Measurements from ENCODE around the gene POLR2I. TPM values are rescaled to one million over a fixed set of nuclear protein-coding genes. Genes with fewer than 3 reads are reported as not detected.

POLR2I gene
- total and polyA plus RNA-seq, 3 donors from 2014 or later = 106 to 307 (median 116) TPM

- peaks cover 14% of the 10 kb centered on the region for H3K4me1 ChIP-seq
- H3K27me3 ChIP-seq = no peaks in the 10 kb centered on the region
- no peaks in the 10 kb centered on the region for H3K36me3 ChIP-seq (ENCODE audit: low read depth, missing control alignments)
- intact Hi-C loops (cut with DNase I; ENCODE audit: low total_unique reads) = no loop called here
- TF ChIP-seq POLR2A (IDR thresholded peaks at IDR 0.05) (no peak), CTCF (IDR thresholded peaks at IDR 0.05) (no peak)
- peak within 1 kb of the TSS; percentile 92 to 96 for H3K27ac ChIP-seq
- DNase-seq = peak; percentile 77
- peak within 1 kb of the TSS; percentile 61 to 72 for H3K4me3 ChIP-seq
- WGBS, 2 donors = 2 to 21% methylated on average over 14 to 27 of the region's 40 CpGs
- H3K9me3 ChIP-seq = no peaks in the 10 kb centered on the region
Measured at GRCh38 chr19:36152352-36153091, 37.8 kb upstream of the POLR2I start, which contains the start of gene COX7A1. TSS of gene COX7A1 (minus strand) at chr19:36152447. CDS start at chr19:36152407, 40 bp downstream.

- Histone ChIP-seq H3K4me1 (peaks cover 14% of the 10 kb centered on the region), H3K27me3 (no peaks in the 10 kb centered on the region), H3K4me3 (peak overlapping the region; percentile 61 to 72), H3K36me3 (ENCODE audit: low read depth, missing control alignments) (no peaks in the 10 kb centered on the region), H3K27ac (peak overlapping the region; percentile 92 to 96), H3K9me3 (no peaks in the 10 kb centered on the region)
- intact Hi-C loops (cut with DNase I; ENCODE audit: low total_unique reads) = no loop called here
- no peak for TF ChIP-seq POLR2A (IDR thresholded peaks at IDR 0.05)
- TF ChIP-seq CTCF (IDR thresholded peaks at IDR 0.05) = no peak
- no peak for DNase-seq
- 0 to 17% methylated on average over 7 to 16 of the region's 16 CpGs for WGBS, 2 donors
Measured at GRCh38 chr19:36152019-36152351, 37.3 kb upstream of the POLR2I start.

GRCh38 chr19:36151144-36152018 lies 36.7 kb upstream of the POLR2I start:
- Histone ChIP-seq H3K27ac (peak overlapping the region; percentile 92 to 96), H3K4me1 (peaks cover 14% of the 10 kb centered on the region), H3K9me3 (no peaks in the 10 kb centered on the region), H3K36me3 (ENCODE audit: low read depth, missing control alignments) (no peaks in the 10 kb centered on the region), H3K4me3 (peak overlapping the region; percentile 61 to 72), H3K27me3 (no peaks in the 10 kb centered on the region)
- DNase-seq = peak; percentile 41
- intact Hi-C loops (cut with DNase I; ENCODE audit: low total_unique reads) = no loop called here
- TF ChIP-seq CTCF (IDR thresholded peaks at IDR 0.05) (no peak), POLR2A (IDR thresholded peaks at IDR 0.05) (no peak)
- WGBS, 2 donors = 18 to 22% methylated on average over 25 to 43 of the region's 47 CpGs

- WGBS, 2 donors = 63 to 70% methylated on average over 2 to 5 of the region's 5 CpGs
- H3K9me3 ChIP-seq = no peaks in the 10 kb centered on the region
- H3K36me3 ChIP-seq (ENCODE audit: low read depth, missing control alignments) = no peaks in the 10 kb centered on the region
- no peak for DNase-seq
- peaks cover 14% of the 10 kb centered on the region for H3K4me1 ChIP-seq
- TF ChIP-seq CTCF (IDR thresholded peaks at IDR 0.05) (no peak), POLR2A (IDR thresholded peaks at IDR 0.05) (no peak)
- no peaks in the 10 kb centered on the region for H3K27me3 ChIP-seq
- intact Hi-C loops (cut with DNase I; ENCODE audit: low total_unique reads) = no loop called here
- no peak overlapping the region for H3K4me3 ChIP-seq
- H3K27ac ChIP-seq = peak overlapping the region; percentile 92 to 96
Measured at GRCh38 chr19:36150586-36150985, 35.9 kb upstream of the POLR2I start.

Measured in testis (tissue), 3 donors.